Endothelial cell of umbilical vein (primary cell): ENCODE measurements around the gene CCSER1. TPM values are rescaled to one million over a fixed set of nuclear protein-coding genes. Genes with fewer than 3 reads are reported as not detected.

Source experiments
- BruUV-seq: library from RNA; stranded (reverse); fragments of 400-500 nt; replicated peaks from 2 replicates; lab custom pipeline; 2021; lab: Mats Ljungman, UMichigan
- CTCF ChIA-PET: fragments of 300-600, 350-600 bp; sonication (Branson Sonifier 250); formaldehyde crosslinking; loops from one replicate; lab custom pipeline; 2021; ENCODE audit warnings: antibody characterized with exemption, inconsistent platforms; lab: Charles Lee
- POLR2A ChIA-PET: fragments of 300-600, 350-600 bp; sonication (Branson Sonifier 250); formaldehyde crosslinking; loops from one replicate; lab custom pipeline; 2021; ENCODE audit warnings: antibody characterized with exemption, inconsistent platforms; lab: Charles Lee
- DNase-seq: peaks from one replicate; pipeline ENCODE4 v3.0.0-alpha.2; 2011; ENCODE audit warnings: low read depth, low spot score
- FAIRE-seq: peaks from 2 replicates; lab custom pipeline; 2011; peaks lifted over from hg19 to GRCh38; lab: Jason Lieb, UNC
- H2AFZ ChIP-seq: 2 replicates; pipeline ENCODE4 v1.6.0; 2012; ENCODE audit warnings: low read depth, low read length, control low read depth, inconsistent platforms
- H3K27ac ChIP-seq: 2 replicates; pipeline ENCODE4 v1.5.1; 2011; ENCODE audit warnings: low read depth, mild to moderate bottlenecking, control low read depth, low read length, moderate library complexity; ENCODE audit not compliant: insufficient read depth
- H3K27me3 ChIP-seq, 2 experiments: 2 replicates each; pipeline versions ENCODE4 v1.6.0 to v1.6.1; 2011; ENCODE audit warnings: low read length in 2 of 2, mixed read lengths in 1 of 2; ENCODE audit not compliant: control insufficient read depth in 2 of 2, insufficient read depth in 2 of 2
- H3K36me3 ChIP-seq, 2 experiments: 2 replicates in 1 of 2; 3 replicates in 1 of 2; pipeline ENCODE4 v1.5.1; 2011; ENCODE audit warnings: low read length in 2 of 2, mild to moderate bottlenecking in 1 of 2, moderate library complexity in 1 of 2; ENCODE audit not compliant: control insufficient read depth in 2 of 2, insufficient read depth in 2 of 2; ENCODE audit errors: extremely low read depth in 1 of 2
- H3K4me1 ChIP-seq: 3 replicates; pipeline ENCODE4 v1.5.1; 2011; ENCODE audit warnings: mild to moderate bottlenecking, low read length; ENCODE audit not compliant: control insufficient read depth, insufficient read depth; ENCODE audit errors: extremely low read depth
- H3K4me2 ChIP-seq: 2 replicates; pipeline ENCODE4 v1.6.1; 2011; ENCODE audit warnings: low read length, control low read depth, mixed read lengths; ENCODE audit not compliant: insufficient read depth
- H3K4me3 ChIP-seq, 3 experiments: fragments of 200-600 bp in 1 of 3; sonication (generic), shearing (Covaris generic) in 1 of 3; replicated peaks in 1 of 3; 2 replicates each; pipeline ENCODE4 v1.5.1; 2011 to 2016; ENCODE audit warnings: control low read depth in 3 of 3, low read length in 3 of 3, mild to moderate bottlenecking in 2 of 3, inconsistent platforms in 1 of 3, low read depth in 1 of 3, moderate library complexity in 1 of 3; ENCODE audit not compliant: insufficient read depth in 1 of 3
- H3K79me2 ChIP-seq: 2 replicates; pipeline ENCODE4 v1.6.0; 2012; ENCODE audit warnings: low read length, inconsistent platforms; ENCODE audit not compliant: control insufficient read depth, insufficient read depth
- H3K9ac ChIP-seq: replicated peaks from 2 replicates; pipeline ENCODE3; 2011; ENCODE audit warnings: low read length, control low read depth; ENCODE audit not compliant: insufficient read depth; ENCODE audit errors: extremely low read depth
- H3K9me1 ChIP-seq: replicated peaks from 3 replicates; pipeline ENCODE4 v1.6.0; 2011; ENCODE audit warnings: mild to moderate bottlenecking, low read length; ENCODE audit not compliant: control insufficient read depth, insufficient read depth; ENCODE audit errors: extremely low read depth
- H3K9me3 ChIP-seq: replicated peaks from 2 replicates; pipeline ENCODE4 v1.5.1; 2012; ENCODE audit warnings: low read length, inconsistent platforms; ENCODE audit not compliant: control insufficient read depth, insufficient read depth
- H4K20me1 ChIP-seq: replicated peaks from 2 replicates; pipeline ENCODE3; 2011; ENCODE audit warnings: mild to moderate bottlenecking, low read length; ENCODE audit not compliant: control insufficient read depth, insufficient read depth; ENCODE audit errors: extremely low read depth
- FOS ChIP-seq: IDR thresholded peaks from 2 replicates; pipeline ENCODE4 v1.6.1; 2011; ENCODE audit warnings: mild to moderate bottlenecking, low read length, moderate library complexity, borderline replicate concordance; ENCODE audit not compliant: insufficient read depth
- GATA2 ChIP-seq: IDR thresholded peaks from 2 replicates; pipeline ENCODE4 v1.7.0; 2011; ENCODE audit warnings: low read depth, mild to moderate bottlenecking, moderate library complexity, mixed read lengths, low read length; ENCODE audit not compliant: insufficient read length, insufficient read depth
- JUN ChIP-seq: IDR thresholded peaks from 2 replicates; pipeline ENCODE4 v1.6.1; 2011; ENCODE audit warnings: borderline replicate concordance, low read depth; ENCODE audit not compliant: insufficient read length, insufficient read depth
- MYC ChIP-seq: IDR thresholded peaks from one replicate; pipeline ENCODE4 v1.6.1; 2011; ENCODE audit warnings: mild to moderate bottlenecking, low read depth, low read length
- POLR2A ChIP-seq: IDR thresholded peaks from 2 replicates; pipeline ENCODE4 v1.6.1; 2012; ENCODE audit warnings: low read depth, mild to moderate bottlenecking, control low read depth, low read length
- POLR2AphosphoS5 ChIP-seq: IDR thresholded peaks from 2 replicates; pipeline ENCODE4 v1.6.1; 2012; ENCODE audit warnings: low read depth, mild to moderate bottlenecking, control low read depth, low read length, moderate library complexity; ENCODE audit not compliant: insufficient read depth
- dilution Hi-C: fragments of 300-500 bp; cut with MboI; formaldehyde crosslinking; loops from one replicate; pipeline ENCODE4 v1.15.0; 2019; ENCODE audit warnings: low sequenced_read_pairs; ENCODE audit not compliant: extremely low pct_ligation_motif_present
- intact Hi-C: fragments of 100-400 bp; cut with micrococcal nuclease; formaldehyde crosslinking; loops from one replicate; pipeline ENCODE4 v1.10.0; 2022
- polyA plus RNA-seq, 4 experiments: library from polyadenylated mRNA; depleted of rRNA in 3 of 4; stranded (reverse) in 3 of 4; unstranded in 1 of 4; fragments of >200 nt; gene quantifications; 2 replicates each; pipeline versions ENCODE4 v1.2.1 to v1.2.3, GENCODE V29; 2011 to 2012; ENCODE audit warnings: missing spikeins in 1 of 4
- total RNA-seq: library from RNA; stranded (reverse); gene quantifications from 2 replicates; pipeline ENCODE4 v1.2.3, GENCODE V29; 2021
- TF ChIP-seq, protein P1 (sequence below), 2 donors: IDR thresholded peaks; 1 replicate in 1 of 2; 2 replicates in 1 of 2; pipeline ENCODE4 v1.5.1; 2011; ENCODE audit warnings: low read length in 2 of 2, mild to moderate bottlenecking in 2 of 2, moderate library complexity in 2 of 2, control low read depth in 1 of 2, inconsistent platforms in 1 of 2, low read depth in 1 of 2; ENCODE audit not compliant: insufficient read depth in 1 of 2; ENCODE audit errors: extremely low read depth in 1 of 2

The CCSER1 gene
- total and polyA plus RNA-seq, 2 donors (not counting 3 experiments of a cell fraction or from before 2014, with no cell fraction given): 0.11 to 1.8 TPM

DNA sequence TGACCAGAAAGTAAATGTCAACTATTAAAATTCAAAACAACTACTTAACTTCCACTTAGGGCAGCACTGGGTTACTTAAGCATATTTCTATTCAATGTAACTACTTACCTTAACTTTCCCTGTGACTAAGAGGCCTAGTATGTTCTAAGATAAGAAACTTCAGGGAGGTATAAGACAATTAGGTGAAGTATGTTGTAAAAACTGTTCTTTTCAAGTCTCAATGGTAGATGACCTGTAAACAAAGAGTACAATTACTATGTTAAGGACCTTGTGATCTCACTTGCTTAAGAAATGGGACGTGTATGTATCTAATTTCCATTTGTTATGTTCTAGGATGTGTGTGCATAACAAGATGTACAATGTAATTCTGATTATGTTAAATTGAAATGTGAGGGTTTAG, 960.5 kb downstream of the CCSER1 start:
- no TSS peak for BruUV-seq
- Histone ChIP-seq H3K9ac (no peak overlapping the region), H3K36me3 (no peaks in the 10 kb centered on the region), H3K4me2 (no peak overlapping the region), H3K9me3 (no peaks in the 10 kb centered on the region), H3K4me1 (no peaks in the 10 kb centered on the region), H3K27me3 (no peaks in the 10 kb centered on the region), H3K9me1 (peaks cover 2% of the 10 kb centered on the region), H3K27ac (no peak overlapping the region), H3K79me2 (no peaks in the 10 kb centered on the region), H3K4me3 (no peak overlapping the region), H4K20me1 (no peaks in the 10 kb centered on the region), H2AFZ (no peak overlapping the region)
- DNase-seq (no peak), FAIRE-seq (no peak)
- intact Hi-C loops (no loop called here), dilution Hi-C loops (no loop called here)
- CTCF ChIA-PET: no interaction called here
- POLR2A ChIA-PET: no interaction called here
- TF ChIP-seq GATA2: no peak
- TF ChIP-seq FOS: no peak
- no peak for TF ChIP-seq JUN
- TF ChIP-seq POLR2A: no peak
- TF ChIP-seq MYC: no peak
- TF ChIP-seq, protein P1, sequence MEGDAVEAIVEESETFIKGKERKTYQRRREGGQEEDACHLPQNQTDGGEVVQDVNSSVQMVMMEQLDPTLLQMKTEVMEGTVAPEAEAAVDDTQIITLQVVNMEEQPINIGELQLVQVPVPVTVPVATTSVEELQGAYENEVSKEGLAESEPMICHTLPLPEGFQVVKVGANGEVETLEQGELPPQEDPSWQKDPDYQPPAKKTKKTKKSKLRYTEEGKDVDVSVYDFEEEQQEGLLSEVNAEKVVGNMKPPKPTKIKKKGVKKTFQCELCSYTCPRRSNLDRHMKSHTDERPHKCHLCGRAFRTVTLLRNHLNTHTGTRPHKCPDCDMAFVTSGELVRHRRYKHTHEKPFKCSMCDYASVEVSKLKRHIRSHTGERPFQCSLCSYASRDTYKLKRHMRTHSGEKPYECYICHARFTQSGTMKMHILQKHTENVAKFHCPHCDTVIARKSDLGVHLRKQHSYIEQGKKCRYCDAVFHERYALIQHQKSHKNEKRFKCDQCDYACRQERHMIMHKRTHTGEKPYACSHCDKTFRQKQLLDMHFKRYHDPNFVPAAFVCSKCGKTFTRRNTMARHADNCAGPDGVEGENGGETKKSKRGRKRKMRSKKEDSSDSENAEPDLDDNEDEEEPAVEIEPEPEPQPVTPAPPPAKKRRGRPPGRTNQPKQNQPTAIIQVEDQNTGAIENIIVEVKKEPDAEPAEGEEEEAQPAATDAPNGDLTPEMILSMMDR (IDR thresholded peaks at IDR 0.05; ENCODE audit: extremely low read depth in 1 of 2, insufficient read depth in 1 of 2, low read depth in 1 of 2, low read length in 2 of 2): no peak

DNA sequence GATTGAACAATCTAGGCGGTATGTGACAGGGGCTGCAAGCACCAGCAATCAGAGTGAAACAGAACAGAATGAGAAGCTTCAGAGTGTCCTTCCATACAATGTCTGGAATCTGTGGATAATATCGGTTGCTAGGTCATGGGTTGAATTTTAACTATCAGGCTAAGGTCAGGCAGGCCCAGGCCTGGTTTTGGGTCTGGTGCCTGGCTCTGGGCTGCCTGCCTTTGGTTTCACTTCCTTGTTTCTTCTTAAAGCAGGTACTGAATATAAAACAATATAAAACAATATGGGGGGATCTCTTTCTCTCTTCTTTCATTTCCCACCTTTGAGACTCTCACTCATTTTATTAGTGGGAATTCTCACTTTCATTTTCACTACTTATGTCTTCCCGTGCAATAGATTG, 962.0 kb downstream of the CCSER1 start:
- Histone ChIP-seq H3K27ac (no peak overlapping the region), H3K9me3 (no peaks in the 10 kb centered on the region), H2AFZ (no peak overlapping the region), H3K4me3 (no peak overlapping the region), H3K9me1 (peaks cover 2% of the 10 kb centered on the region), H3K4me1 (no peaks in the 10 kb centered on the region), H3K4me2 (no peak overlapping the region), H3K36me3 (no peaks in the 10 kb centered on the region), H3K9ac (no peak overlapping the region), H4K20me1 (no peaks in the 10 kb centered on the region), H3K79me2 (no peaks in the 10 kb centered on the region), H3K27me3 (no peaks in the 10 kb centered on the region)
- intact Hi-C loops (no loop called here), dilution Hi-C loops (no loop called here)
- no TSS peak for BruUV-seq
- POLR2A ChIA-PET: no interaction called here
- no peak for DNase-seq
- no peak for FAIRE-seq
- TF ChIP-seq, protein P1 (IDR thresholded peaks at IDR 0.05; ENCODE audit: extremely low read depth in 1 of 2, insufficient read depth in 1 of 2, low read depth in 1 of 2, low read length in 2 of 2): no peak
- TF ChIP-seq POLR2AphosphoS5 (no peak), POLR2A (no peak), FOS (no peak), GATA2 (no peak)
- CTCF ChIA-PET: no interaction called here
